Activated naive CD8-positive, alpha-beta T cell treated with anti-CD3 and anti-CD28 coated beads for 36 hours (primary cell): ENCODE data around the gene RASGRP3. TPM values are rescaled to one million over a fixed set of nuclear protein-coding genes. Genes with fewer than 3 reads are reported as not detected.
A peak's percentile ranks its signal among the peaks of the same experiment; 100 is the strongest.
"Not testable (repeated sequence)": the region's sequence is repeated elsewhere in the genome, so short reads cannot be mapped to it uniquely, and the experiment has no call there.

Source experiments
- DNase-seq: peaks from one replicate; pipeline ENCODE4 v3.0.0; 2021
- H3K27ac Mint-ChIP-seq: one replicate; pipeline ENCODE4 v1.8.0; 2022; ENCODE audit warnings: mild to moderate bottlenecking, moderate library complexity, mixed read lengths
- H3K27me3 Mint-ChIP-seq: one replicate; pipeline ENCODE4 v1.8.0; 2022; ENCODE audit warnings: mild to moderate bottlenecking, mixed read lengths
- H3K36me3 Mint-ChIP-seq: one replicate; pipeline ENCODE4 v1.8.0; 2021; ENCODE audit warnings: mild to moderate bottlenecking, mixed read lengths
- H3K4me1 Mint-ChIP-seq: one replicate; pipeline ENCODE4 v1.8.0; 2021; ENCODE audit warnings: mixed read lengths
- H3K4me3 Mint-ChIP-seq: one replicate; pipeline ENCODE4 v1.8.0; 2022; ENCODE audit warnings: mild to moderate bottlenecking, moderate library complexity, mixed read lengths
- H3K9me3 Mint-ChIP-seq: one replicate; pipeline ENCODE4 v1.8.0; 2022; ENCODE audit warnings: mixed read lengths
- total RNA-seq, 2 experiments: library from RNA; stranded (reverse); gene quantifications; one replicate each; pipeline ENCODE4 v1.2.3, GENCODE V29; 2021

RASGRP3 gene, protein sequence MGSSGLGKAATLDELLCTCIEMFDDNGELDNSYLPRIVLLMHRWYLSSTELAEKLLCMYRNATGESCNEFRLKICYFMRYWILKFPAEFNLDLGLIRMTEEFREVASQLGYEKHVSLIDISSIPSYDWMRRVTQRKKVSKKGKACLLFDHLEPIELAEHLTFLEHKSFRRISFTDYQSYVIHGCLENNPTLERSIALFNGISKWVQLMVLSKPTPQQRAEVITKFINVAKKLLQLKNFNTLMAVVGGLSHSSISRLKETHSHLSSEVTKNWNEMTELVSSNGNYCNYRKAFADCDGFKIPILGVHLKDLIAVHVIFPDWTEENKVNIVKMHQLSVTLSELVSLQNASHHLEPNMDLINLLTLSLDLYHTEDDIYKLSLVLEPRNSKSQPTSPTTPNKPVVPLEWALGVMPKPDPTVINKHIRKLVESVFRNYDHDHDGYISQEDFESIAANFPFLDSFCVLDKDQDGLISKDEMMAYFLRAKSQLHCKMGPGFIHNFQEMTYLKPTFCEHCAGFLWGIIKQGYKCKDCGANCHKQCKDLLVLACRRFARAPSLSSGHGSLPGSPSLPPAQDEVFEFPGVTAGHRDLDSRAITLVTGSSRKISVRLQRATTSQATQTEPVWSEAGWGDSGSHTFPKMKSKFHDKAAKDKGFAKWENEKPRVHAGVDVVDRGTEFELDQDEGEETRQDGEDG
- 1 to 10 TPM; 5.5 to 5.8 TPM for total RNA-seq

DNA sequence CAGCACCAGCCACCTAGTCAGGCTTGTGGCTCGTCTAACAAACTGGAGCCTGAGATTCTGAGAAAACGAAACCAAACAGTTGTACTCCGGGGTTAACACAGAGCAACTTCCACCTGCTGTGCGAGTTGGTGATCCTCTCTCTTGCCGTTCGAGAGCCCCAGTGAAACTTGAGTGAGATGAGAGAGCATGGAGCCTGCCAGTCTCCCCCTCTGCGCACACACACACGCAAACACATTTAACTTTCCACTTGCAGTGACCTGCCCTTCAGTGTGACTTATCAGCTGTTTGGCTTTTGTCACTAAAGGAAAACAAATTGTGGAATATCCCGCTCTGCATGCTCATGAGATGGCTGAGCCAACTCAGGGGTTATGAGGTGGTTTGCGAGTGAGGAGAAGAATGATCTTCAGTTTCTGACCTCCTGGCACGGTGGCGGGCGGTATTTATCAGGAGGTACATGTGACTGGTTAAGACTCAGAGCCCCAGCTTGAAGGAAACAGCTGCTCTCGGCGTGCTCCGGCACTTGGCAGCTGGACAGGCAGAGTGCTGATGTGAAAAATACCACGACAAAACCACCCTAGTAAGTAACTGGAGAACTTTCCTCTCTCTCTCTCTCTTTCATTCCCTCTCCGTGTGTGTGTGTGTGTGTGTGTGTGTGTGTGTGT lies at the start of gene RASGRP3:
Gene RASGRP3 (plus strand): TSS at position 519 of the 662 bp plus-strand sequence. CDS start 38,488 bp downstream, outside the sequence.
- peaks cover 30% of the 10 kb centered on the region for H3K4me1 Mint-ChIP-seq
- peak within 1 kb of the TSS; percentile 97 for H3K27ac Mint-ChIP-seq
- no peaks in the 10 kb centered on the region for H3K9me3 Mint-ChIP-seq
- DNase-seq, result peak; percentile 68
- peak within 1 kb of the TSS; percentile 86 for H3K4me3 Mint-ChIP-seq
- no peaks in the 10 kb centered on the region for H3K36me3 Mint-ChIP-seq
- no peaks in the 10 kb centered on the region for H3K27me3 Mint-ChIP-seq

DNA sequence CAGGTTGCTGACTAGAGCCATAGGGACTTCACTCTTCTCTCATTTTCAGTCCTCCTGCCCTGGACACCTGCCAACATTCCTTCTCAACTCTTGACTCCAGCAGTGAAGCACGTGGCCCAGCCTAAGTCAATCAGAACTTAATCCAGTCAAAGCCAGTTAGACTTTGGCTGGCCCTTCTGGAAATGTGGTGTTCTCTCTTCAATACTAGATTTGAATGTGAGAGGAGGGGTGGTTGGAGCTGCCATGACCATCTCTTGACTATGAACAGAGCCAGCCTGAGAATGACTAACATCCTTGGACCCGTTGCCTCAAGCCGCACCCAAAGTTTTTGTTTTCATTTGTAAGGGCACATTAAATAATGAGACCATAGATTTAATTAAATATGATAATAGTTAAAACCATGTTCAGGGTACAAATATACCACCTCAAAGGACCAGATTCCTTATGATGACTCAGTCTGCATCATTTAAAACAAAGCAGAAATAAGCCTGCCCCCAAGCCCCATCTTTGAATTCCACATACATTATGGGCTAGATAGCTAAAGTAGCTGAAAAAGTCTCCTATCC lies 49.7 kb upstream of the RASGRP3 start:
- Mint-ChIP-seq H3K4me1 (peaks cover 3% of the 10 kb centered on the region), H3K27ac (no peak overlapping the region), H3K9me3 (peaks cover 2% of the 10 kb centered on the region), H3K27me3 (no peaks in the 10 kb centered on the region), H3K36me3 (no peaks in the 10 kb centered on the region), H3K4me3 (no peak overlapping the region)
- DNase-seq, result no peak

DNA sequence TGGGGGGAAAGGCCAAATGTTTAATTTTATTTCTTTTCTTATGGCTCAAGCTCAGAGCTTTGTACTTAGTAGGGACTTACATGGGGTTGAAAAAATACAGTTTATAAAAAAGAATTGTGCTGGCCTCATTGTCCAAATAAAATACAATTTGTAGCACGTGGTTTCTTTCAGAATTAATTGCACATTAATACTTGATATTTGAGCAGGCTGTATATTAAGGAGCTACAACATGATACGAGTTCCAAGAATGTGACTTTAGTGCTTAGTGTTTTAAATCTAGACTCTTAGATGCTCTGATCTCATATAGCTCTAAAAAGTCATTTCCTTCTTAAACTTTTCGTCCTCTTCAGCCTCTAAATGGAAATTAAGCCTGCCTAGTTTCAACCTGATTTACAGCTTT lies 46.4 kb upstream of the RASGRP3 start:
- no peak overlapping the region for H3K27ac Mint-ChIP-seq
- DNase-seq, result no peak
- peaks cover 3% of the 10 kb centered on the region for H3K4me1 Mint-ChIP-seq
- H3K9me3 Mint-ChIP-seq, result peaks cover 2% of the 10 kb centered on the region
- H3K4me3 Mint-ChIP-seq, result no peak overlapping the region
- H3K27me3 Mint-ChIP-seq, result peaks cover 5% of the 10 kb centered on the region
- H3K36me3 Mint-ChIP-seq, result no peaks in the 10 kb centered on the region

DNA sequence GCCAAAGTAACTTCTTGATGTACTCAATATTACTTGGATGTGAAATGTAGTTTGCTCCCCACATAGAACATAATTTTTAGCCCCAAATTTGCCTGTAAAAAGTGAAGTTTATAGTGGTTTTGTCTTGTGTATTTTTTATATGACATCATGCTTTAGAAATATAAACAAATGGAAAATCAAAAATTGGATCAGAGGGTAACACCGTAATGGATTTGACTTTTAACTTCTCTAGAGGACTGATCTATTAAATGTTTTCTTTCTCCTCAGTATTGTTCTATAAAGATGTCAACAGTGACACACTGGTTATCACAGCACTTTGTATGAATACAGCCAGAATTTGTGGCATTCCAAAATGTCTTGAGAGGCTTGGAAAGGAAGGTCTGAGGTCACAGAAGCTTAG lies 45.6 kb upstream of the RASGRP3 start:
- DNase-seq, result no peak
- Mint-ChIP-seq H3K27ac (no peak overlapping the region), H3K36me3 (no peaks in the 10 kb centered on the region), H3K9me3 (peaks cover 2% of the 10 kb centered on the region), H3K4me1 (peaks cover 1% of the 10 kb centered on the region), H3K27me3 (peaks cover 9% of the 10 kb centered on the region), H3K4me3 (no peak overlapping the region)

DNA sequence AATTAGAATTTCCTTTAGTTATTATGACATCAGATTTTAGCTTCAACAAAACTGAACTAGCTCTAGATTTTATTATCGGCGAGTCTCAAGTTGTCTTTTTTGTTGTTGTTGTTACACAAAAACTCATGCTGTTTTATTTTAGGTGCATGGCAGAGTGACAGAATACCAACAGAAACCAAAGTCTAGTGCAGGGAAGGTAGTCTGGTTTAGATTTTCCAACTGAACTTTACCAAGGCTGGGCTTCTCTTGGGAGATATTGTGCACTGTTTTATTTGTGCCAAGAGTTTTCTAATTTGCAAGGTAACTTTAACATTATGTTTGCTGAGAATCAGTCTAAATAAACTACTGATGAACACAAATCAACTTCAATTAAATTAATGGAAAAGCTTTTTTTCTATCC lies 43.6 kb upstream of the RASGRP3 start:
- Mint-ChIP-seq H3K27ac (no peak overlapping the region), H3K4me3 (no peak overlapping the region), H3K4me1 (no peaks in the 10 kb centered on the region), H3K36me3 (no peaks in the 10 kb centered on the region), H3K27me3 (peaks cover 16% of the 10 kb centered on the region), H3K9me3 (peaks cover 2% of the 10 kb centered on the region)
- DNase-seq, result no peak

DNA sequence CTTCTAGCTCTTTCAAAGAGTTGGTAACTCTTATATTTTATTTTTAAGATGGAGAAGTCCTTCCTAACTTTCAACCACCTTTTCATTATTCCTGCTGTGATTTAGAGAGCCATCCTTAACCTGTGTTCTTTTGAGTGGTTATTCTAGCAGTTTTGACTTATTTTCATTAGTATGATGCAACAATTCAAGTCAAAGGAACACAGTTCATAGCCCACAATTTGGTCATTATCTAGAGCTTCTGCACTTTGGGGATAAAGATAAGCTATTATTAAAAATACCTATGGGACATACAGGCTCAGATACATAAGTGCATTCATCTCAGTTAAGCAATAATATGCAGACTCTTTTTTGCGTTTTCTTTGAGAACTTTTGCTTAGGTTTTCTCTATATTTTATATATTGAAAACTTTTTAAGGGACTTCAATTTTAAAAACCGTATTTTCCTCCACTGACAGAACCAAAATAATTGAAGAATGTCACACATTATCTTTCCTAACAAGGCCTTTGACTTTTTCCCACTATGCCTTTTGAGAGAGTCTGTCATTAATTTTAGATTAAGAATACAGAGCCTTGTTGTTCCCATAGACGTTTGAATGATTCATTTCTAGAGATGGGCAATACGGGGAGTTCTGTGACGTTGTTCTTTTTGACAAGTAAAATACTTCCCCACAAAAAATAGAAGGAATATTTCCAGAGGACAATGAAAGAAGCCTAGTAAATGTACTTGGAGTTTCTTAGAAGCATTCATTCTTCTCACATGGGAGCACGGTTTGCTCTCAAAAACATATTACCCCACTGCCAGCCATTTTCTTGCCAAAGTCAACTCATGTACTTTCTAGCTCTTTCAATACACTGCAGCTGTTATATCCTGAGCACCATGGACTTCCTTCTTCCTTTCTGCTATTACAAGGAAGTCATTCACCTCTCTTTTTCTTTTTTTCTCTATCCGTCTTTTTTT lies 42.9 kb upstream of the RASGRP3 start:
- no peak overlapping the region for H3K27ac Mint-ChIP-seq
- peaks cover 2% of the 10 kb centered on the region for H3K9me3 Mint-ChIP-seq
- H3K4me3 Mint-ChIP-seq, result no peak overlapping the region
- peaks cover 16% of the 10 kb centered on the region for H3K27me3 Mint-ChIP-seq
- no peaks in the 10 kb centered on the region for H3K4me1 Mint-ChIP-seq
- DNase-seq, result no peak
- no peaks in the 10 kb centered on the region for H3K36me3 Mint-ChIP-seq

DNA sequence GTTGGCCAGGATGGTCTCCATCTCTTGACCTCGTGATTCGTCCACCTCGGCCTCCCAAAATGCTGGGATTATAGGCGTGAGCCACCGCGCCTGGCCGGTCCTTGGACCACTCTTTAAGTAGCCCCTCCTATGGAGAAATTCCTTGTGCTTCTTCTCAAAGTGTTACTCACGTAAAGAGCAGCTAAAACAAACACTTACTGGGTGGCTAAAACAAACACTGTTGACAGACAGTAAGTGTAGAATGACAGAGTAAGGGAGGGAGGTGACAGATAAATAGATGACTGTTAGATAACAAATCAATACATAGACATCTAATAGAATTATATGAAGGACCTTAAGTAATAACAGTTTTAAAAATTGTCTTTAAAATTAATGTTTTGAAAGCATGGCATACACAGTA lies 40.9 kb upstream of the RASGRP3 start:
- Mint-ChIP-seq H3K4me1 (no peaks in the 10 kb centered on the region), H3K4me3 (no peak overlapping the region), H3K27ac (no peak overlapping the region), H3K9me3 (no peaks in the 10 kb centered on the region), H3K36me3 (no peaks in the 10 kb centered on the region), H3K27me3 (peaks cover 16% of the 10 kb centered on the region)
- no peak for DNase-seq

DNA sequence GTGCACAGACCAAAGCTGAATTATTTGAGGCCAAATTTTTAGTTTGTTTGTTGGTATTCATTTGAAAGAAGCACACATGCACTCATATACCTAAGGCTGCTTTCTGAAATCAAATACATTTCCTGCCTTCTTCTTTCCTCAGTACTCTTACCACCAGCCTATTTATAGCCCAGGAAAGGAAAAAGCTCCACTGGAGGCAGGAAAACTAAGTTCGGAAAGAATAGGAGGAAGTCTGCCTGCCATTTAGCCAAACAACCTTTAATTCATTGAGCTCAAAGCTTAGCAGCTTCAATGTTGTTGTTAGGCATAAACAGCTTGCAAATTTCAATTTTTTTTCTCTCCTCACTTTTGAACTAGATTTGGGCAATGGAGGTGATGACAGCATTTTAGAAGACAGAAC lies 40.4 kb upstream of the RASGRP3 start:
- Mint-ChIP-seq H3K9me3 (no peaks in the 10 kb centered on the region), H3K27me3 (peaks cover 17% of the 10 kb centered on the region), H3K27ac (no peak overlapping the region), H3K4me1 (no peaks in the 10 kb centered on the region), H3K4me3 (no peak overlapping the region), H3K36me3 (no peaks in the 10 kb centered on the region)
- DNase-seq, result no peak

DNA sequence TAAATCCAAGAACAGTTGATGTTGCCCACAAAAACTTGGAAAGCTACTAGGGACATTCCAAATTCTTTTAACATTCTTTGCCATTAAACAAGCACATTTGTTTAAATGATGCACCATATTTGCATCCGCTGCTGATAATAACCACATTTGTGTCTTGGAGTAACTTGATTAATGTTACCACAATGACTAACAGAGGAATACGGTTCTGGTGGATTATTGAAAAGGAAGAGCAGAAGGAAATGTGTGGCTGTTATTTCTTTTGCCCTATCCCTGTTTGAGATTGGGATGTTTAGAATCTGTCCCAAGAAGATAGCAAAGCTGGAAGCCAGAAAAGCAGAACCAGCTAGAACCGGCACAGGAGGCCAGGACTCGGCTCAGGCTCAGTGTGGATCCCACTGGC lies 39.2 kb upstream of the RASGRP3 start:
- DNase-seq, result no peak
- no peaks in the 10 kb centered on the region for H3K36me3 Mint-ChIP-seq
- H3K4me1 Mint-ChIP-seq, result no peaks in the 10 kb centered on the region
- H3K27ac Mint-ChIP-seq, result no peak overlapping the region
- no peak overlapping the region for H3K4me3 Mint-ChIP-seq
- peaks cover 20% of the 10 kb centered on the region for H3K27me3 Mint-ChIP-seq
- H3K9me3 Mint-ChIP-seq, result no peaks in the 10 kb centered on the region

DNA sequence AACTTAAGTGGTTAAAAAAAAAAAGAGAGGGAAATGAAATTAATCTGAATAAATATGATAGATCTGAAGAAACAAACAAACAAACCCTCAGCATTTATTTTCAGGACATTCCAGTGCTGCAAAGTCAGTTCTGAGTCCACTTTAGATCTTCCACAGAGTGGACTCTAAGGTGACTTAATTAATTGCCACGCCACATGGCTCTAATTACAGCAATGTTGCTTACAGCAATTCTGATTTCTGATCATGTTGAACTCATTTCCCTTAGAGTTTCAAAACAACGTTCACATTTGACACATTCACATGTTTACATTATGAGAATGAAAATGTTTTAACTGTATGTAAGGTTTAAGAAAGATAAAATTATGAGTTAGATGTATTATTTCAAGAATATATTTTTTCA lies 38.6 kb upstream of the RASGRP3 start:
- no peaks in the 10 kb centered on the region for H3K9me3 Mint-ChIP-seq
- H3K27ac Mint-ChIP-seq, result no peak overlapping the region
- H3K4me1 Mint-ChIP-seq, result no peaks in the 10 kb centered on the region
- peaks cover 20% of the 10 kb centered on the region for H3K27me3 Mint-ChIP-seq
- no peaks in the 10 kb centered on the region for H3K36me3 Mint-ChIP-seq
- no peak for DNase-seq
- no peak overlapping the region for H3K4me3 Mint-ChIP-seq

DNA sequence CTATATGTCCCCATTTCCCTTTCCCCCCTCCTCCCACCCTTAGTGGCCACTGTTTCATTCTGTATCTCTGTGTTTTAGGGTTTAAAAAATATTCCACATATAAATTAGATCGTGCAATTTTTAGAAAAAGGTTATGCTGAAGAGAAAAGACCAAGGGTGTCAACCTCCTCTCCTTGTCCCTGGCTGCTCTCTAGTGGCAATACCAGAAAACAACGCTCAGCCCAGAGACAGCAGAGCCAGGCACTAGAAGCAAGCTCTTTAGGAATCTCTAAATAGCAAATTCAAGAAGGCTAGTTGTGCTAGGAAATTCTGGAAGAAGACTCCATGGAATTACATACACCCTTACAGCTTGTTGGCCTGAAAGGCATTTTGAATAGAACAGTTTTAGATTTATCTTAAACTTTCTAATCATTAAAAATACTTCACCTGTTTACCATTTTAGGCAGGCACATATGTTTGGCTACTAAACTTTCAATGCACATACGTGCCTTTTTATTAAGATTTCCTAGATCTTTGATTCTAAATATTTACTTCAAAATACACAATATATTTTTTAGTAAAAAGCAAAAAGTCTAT lies 35.1 kb upstream of the RASGRP3 start:
- Mint-ChIP-seq H3K27me3 (peaks cover 9% of the 10 kb centered on the region), H3K4me1 (no peaks in the 10 kb centered on the region), H3K4me3 (no peak overlapping the region), H3K27ac (no peak overlapping the region), H3K9me3 (no peaks in the 10 kb centered on the region), H3K36me3 (no peaks in the 10 kb centered on the region)
- DNase-seq, result peak; percentile 12

DNA sequence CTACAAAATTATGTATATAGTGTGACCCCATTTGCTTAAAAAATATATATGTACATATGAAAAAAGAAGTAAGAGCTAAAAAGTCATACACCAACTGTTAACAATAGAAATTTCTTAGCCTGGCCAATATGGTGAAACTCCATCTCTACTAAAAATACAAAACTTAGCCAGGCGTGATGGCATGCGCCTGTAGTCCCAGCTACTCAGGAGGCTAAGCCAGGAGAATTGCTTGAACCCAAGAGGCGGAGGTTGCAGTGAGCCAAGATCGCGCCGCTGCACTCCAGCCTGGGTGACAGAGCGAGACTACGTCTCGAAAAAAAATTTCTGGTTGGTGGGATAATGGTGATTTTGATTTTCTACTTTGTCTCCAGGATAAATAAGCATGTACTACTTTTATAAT lies 34.4 kb upstream of the RASGRP3 start:
- DNase-seq, H3K4me1 Mint-ChIP-seq, H3K4me3 Mint-ChIP-seq, H3K27me3 Mint-ChIP-seq, H3K27ac Mint-ChIP-seq, H3K9me3 Mint-ChIP-seq, H3K36me3 Mint-ChIP-seq: not testable (repeated sequence)

DNA sequence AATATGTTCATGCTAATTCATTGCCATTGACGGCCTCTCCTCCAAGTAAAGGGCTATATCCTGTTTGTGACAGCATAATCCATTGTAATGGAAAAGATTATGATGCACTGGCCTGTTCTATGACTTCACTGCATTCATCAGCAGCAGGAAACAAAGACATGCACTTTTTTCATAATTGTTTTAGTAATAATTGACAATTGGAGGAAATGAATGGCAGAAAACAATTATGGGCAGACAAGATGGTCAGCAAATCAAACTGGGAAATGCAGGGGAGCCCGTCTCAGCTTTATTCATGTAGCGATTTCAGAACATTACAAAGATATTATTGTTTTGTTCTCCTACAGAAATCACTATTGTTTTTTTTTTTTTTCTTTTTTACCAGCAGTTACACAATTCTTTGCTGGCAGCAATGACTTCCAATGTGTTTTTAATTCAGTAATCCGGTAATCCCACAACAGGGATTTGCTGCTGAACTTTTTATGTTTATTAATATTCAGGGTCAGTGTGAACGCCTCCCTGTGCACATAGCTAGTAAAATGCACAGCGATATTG lies 33.8 kb upstream of the RASGRP3 start:
- no peaks in the 10 kb centered on the region for H3K36me3 Mint-ChIP-seq
- H3K27me3 Mint-ChIP-seq, result peaks cover 4% of the 10 kb centered on the region
- H3K4me3 Mint-ChIP-seq, result no peak overlapping the region
- no peaks in the 10 kb centered on the region for H3K9me3 Mint-ChIP-seq
- no peak overlapping the region for H3K27ac Mint-ChIP-seq
- H3K4me1 Mint-ChIP-seq, result no peaks in the 10 kb centered on the region
- DNase-seq, result no peak
